Transverse colon (tissue), 4 donors: ENCODE measurements around the gene IL1RAPL1. TPM values are rescaled to one million over a fixed set of nuclear protein-coding genes. Genes with fewer than 3 reads are reported as not detected.

Experiments used
- DNase-seq: peaks from one replicate; pipeline ENCODE4 v3.0.0-alpha.2; 2019
- H3K27ac ChIP-seq, 4 donors: fragments of 200-600 bp; sonication (generic); 2 replicates each; pipeline ENCODE4 v1.5.1; 2016 to 2018; ENCODE audit warnings: inconsistent platforms in 4 of 4
- H3K27me3 ChIP-seq: fragments of 200-600 bp; sonication (generic); 2 replicates; pipeline ENCODE4 v1.5.1; 2017; ENCODE audit warnings: inconsistent platforms
- H3K36me3 ChIP-seq, 4 donors: fragments of 200-600 bp; sonication (generic); 2 replicates each; pipeline ENCODE4 v1.5.1; 2017 to 2019; ENCODE audit warnings: inconsistent platforms in 4 of 4
- H3K4me1 ChIP-seq, 4 donors: fragments of 200-600 bp; sonication (generic); 2 replicates each; pipeline ENCODE4 v1.5.1; 2017 to 2020; ENCODE audit warnings: inconsistent platforms in 4 of 4
- H3K4me3 ChIP-seq, 4 donors: fragments of 200-600 bp; sonication (generic); 1 replicate in 1 of 4; 2 replicates in 3 of 4; pipeline versions ENCODE4 v1.5.1 to v1.6.1; 2017 to 2019; ENCODE audit warnings: inconsistent platforms in 4 of 4
- H3K9me3 ChIP-seq, 2 donors: fragments of 200-600 bp; sonication (generic); 2 replicates each; pipeline ENCODE4 v1.5.1; 2017 to 2019; ENCODE audit warnings: inconsistent platforms in 2 of 2
- CTCF ChIP-seq, 5 experiments: fragments of 200-600 bp in 3 of 5; fragments of 450-650 bp in 2 of 5; sonication (generic) in 3 of 5; IDR thresholded peaks; 1 replicate in 2 of 5; 2 replicates in 3 of 5; pipeline ENCODE4 v1.5.1; 2016 to 2017; ENCODE audit warnings: antibody characterized with exemption in 5 of 5, inconsistent platforms in 3 of 5, mild to moderate bottlenecking in 2 of 5, moderate library complexity in 1 of 5
- EP300 ChIP-seq: sonication (generic); formaldehyde crosslinking; IDR thresholded peaks from one replicate; pipeline ENCODE4 v1.6.1; 2017; ENCODE audit warnings: antibody characterized with exemption, low read depth
- POLR2A ChIP-seq: fragments of 450-650 bp; IDR thresholded peaks from one replicate; pipeline ENCODE4 v1.6.1; 2016; ENCODE audit warnings: antibody characterized with exemption, mild to moderate bottlenecking, moderate library complexity
- POLR2AphosphoS5 ChIP-seq, 3 donors: sonication (generic); formaldehyde crosslinking; IDR thresholded peaks; one replicate each; pipeline ENCODE4 v1.6.1; 2016; ENCODE audit warnings: antibody characterized with exemption in 3 of 3
- WGBS, 2 donors: methylation state at CpG; one replicate each; pipeline ENCODE4 v1.1.5; 2018; ENCODE audit warnings: low coverage in 1 of 2; 5-methylcytosine and 5-hydroxymethylcytosine counted together
- in situ Hi-C, 4 donors: fragments of 200-750 bp; cut with MboI; loops; one replicate each; pipeline versions ENCODE4 v1.15.0 to v1.15.1; 2017; ENCODE audit warnings: low sequenced_read_pairs in 3 of 4, low pct_ligation_motif_present in 1 of 4, low pct_unique_long_range_greater_than_20kb in 1 of 4
- intact Hi-C: fragments of 100-400 bp; cut with DNase I; formaldehyde crosslinking; loops from one replicate; pipeline ENCODE4 v1.15.1; 2023; ENCODE audit warnings: low total_unique reads
- total RNA-seq, 4 donors: library from RNA; depleted of rRNA; stranded (reverse); fragments of >200 nt; gene quantifications; one replicate each; pipeline ENCODE4 v1.1.0, GENCODE V29; 2016

The IL1RAPL1 gene
- total RNA-seq, 4 donors from 2014 or later: 0.14 to 0.32 (median 0.20) TPM; not detected in 1

GRCh38 chrX:29478336-29479069 is 891.3 kb downstream of the IL1RAPL1 start:
- intact Hi-C loops: no loop called here
- H3K4me1 ChIP-seq: no peaks in the 10 kb centered on the region
- in situ Hi-C loops: no loop called here
- 21 to 34% methylated on average over 5 to 10 of the region's 10 CpGs for WGBS, 2 donors
- H3K27me3 ChIP-seq: no peaks in the 10 kb centered on the region
- H3K4me3 ChIP-seq: no peak overlapping the region
- peak; percentile 16 for DNase-seq
- H3K36me3 ChIP-seq: no peaks in the 10 kb centered on the region
- no peak overlapping the region for H3K27ac ChIP-seq
- H3K9me3 ChIP-seq: no peaks in the 10 kb centered on the region
- TF ChIP-seq CTCF (IDR thresholded peaks at IDR 0.05): peak; percentile 35 to 48 (median 40)
- TF ChIP-seq POLR2A: no peak

- Histone ChIP-seq H3K27ac (no peak overlapping the region), H3K36me3 (no peaks in the 10 kb centered on the region), H3K27me3 (no peaks in the 10 kb centered on the region), H3K4me3 (no peak overlapping the region), H3K4me1 (no peaks in the 10 kb centered on the region), H3K9me3 (no peaks in the 10 kb centered on the region)
- in situ Hi-C loops (no loop called here), intact Hi-C loops (no loop called here)
- 88 to 100% methylated on average over 2 of the region's 2 CpGs for WGBS, 2 donors
- no peak for TF ChIP-seq POLR2AphosphoS5 (IDR thresholded peaks at IDR 0.05)
- TF ChIP-seq POLR2A: no peak
- TF ChIP-seq EP300: no peak
- no peak for TF ChIP-seq CTCF (IDR thresholded peaks at IDR 0.05)
- DNase-seq: no peak
Observed at GRCh38 chrX:29487214-29487613, 900.0 kb downstream of the IL1RAPL1 start.

- Histone ChIP-seq H3K27me3 (no peaks in the 10 kb centered on the region), H3K4me1 (no peaks in the 10 kb centered on the region), H3K9me3 (no peaks in the 10 kb centered on the region), H3K36me3 (no peaks in the 10 kb centered on the region), H3K27ac (no peak overlapping the region), H3K4me3 (no peak overlapping the region)
- intact Hi-C loops (no loop called here), in situ Hi-C loops (no loop called here)
- TF ChIP-seq CTCF (IDR thresholded peaks at IDR 0.05): no peak
- no peak for TF ChIP-seq POLR2AphosphoS5 (IDR thresholded peaks at IDR 0.05)
- no peak for TF ChIP-seq POLR2A
- TF ChIP-seq EP300: no peak
- DNase-seq: no peak
- WGBS, 2 donors: 50% methylated on average over 1 of the region's 1 CpG; no CpG with 5 or more reads in 1 of the 2 donors
Observed at GRCh38 chrX:29487714-29488113, 900.5 kb downstream of the IL1RAPL1 start.

GRCh38 chrX:29488919-29489318 is 901.7 kb downstream of the IL1RAPL1 start:
- in situ Hi-C loops (no loop called here), intact Hi-C loops (no loop called here)
- WGBS, 2 donors: 32% methylated on average over 1 of the region's 1 CpG; no CpG with 5 or more reads in 1 of the 2 donors
- Histone ChIP-seq H3K27ac (no peak overlapping the region), H3K27me3 (no peaks in the 10 kb centered on the region), H3K36me3 (no peaks in the 10 kb centered on the region), H3K9me3 (no peaks in the 10 kb centered on the region), H3K4me3 (no peak overlapping the region), H3K4me1 (no peaks in the 10 kb centered on the region)
- no peak for DNase-seq
- TF ChIP-seq EP300 (no peak), POLR2A (no peak), CTCF (IDR thresholded peaks at IDR 0.05) (no peak), POLR2AphosphoS5 (IDR thresholded peaks at IDR 0.05) (no peak)
